ENCODE measurements around the gene NAALADL2.
"Not testable (repeated sequence)": the region's sequence is repeated elsewhere in the genome, so short reads cannot be mapped to it uniquely, and the experiment has no call there.

The NAALADL2 gene

GRCh38 chr3:175392653-175393052, 533.5 kb downstream of the NAALADL2 start:
- no peak for DNase-seq

- DNase-seq, result no peak
Observed at GRCh38 chr3:175397372-175397771, 538.2 kb downstream of the NAALADL2 start.

GRCh38 chr3:175398676-175399075, 539.5 kb downstream of the NAALADL2 start:
- no peak for DNase-seq

- DNase-seq, result no peak
Observed at GRCh38 chr3:175399156-175399840, 540.2 kb downstream of the NAALADL2 start.

- no peak for DNase-seq
Observed at GRCh38 chr3:175404027-175404426, 544.9 kb downstream of the NAALADL2 start.

- DNase-seq, result no peak
Observed at GRCh38 chr3:175404621-175405020, 545.5 kb downstream of the NAALADL2 start.

GRCh38 chr3:175410251-175410650, 551.1 kb downstream of the NAALADL2 start:
- no peak for DNase-seq

- no peak for DNase-seq
Observed at GRCh38 chr3:175411405-175411804, 552.3 kb downstream of the NAALADL2 start.

- DNase-seq, result no peak
Observed at GRCh38 chr3:175411946-175412345, 552.8 kb downstream of the NAALADL2 start.

GRCh38 chr3:175413926-175414325, 554.8 kb downstream of the NAALADL2 start:
- no peak for DNase-seq

- DNase-seq, result no peak
Observed at GRCh38 chr3:175416600-175416999, 557.5 kb downstream of the NAALADL2 start.

GRCh38 chr3:175417426-175417825, 558.3 kb downstream of the NAALADL2 start:
- DNase-seq, result no peak

GRCh38 chr3:175421902-175422301, 562.8 kb downstream of the NAALADL2 start:
- no peak for DNase-seq

- no peak for DNase-seq
Observed at GRCh38 chr3:175422744-175423143, 563.6 kb downstream of the NAALADL2 start.

GRCh38 chr3:175423848-175424247, 564.7 kb downstream of the NAALADL2 start:
- DNase-seq, result not testable (repeated sequence)

- no peak for DNase-seq
Observed at GRCh38 chr3:175426805-175427204, 567.7 kb downstream of the NAALADL2 start.

- DNase-seq, result no peak
Observed at GRCh38 chr3:175428466-175428865, 569.3 kb downstream of the NAALADL2 start.

GRCh38 chr3:175430983-175431773, 572.0 kb downstream of the NAALADL2 start:
- DNase-seq, result no peak

- no peak for DNase-seq
Observed at GRCh38 chr3:175432376-175433025, 573.4 kb downstream of the NAALADL2 start.

- no peak for DNase-seq
Observed at GRCh38 chr3:175433026-175433674, 574.0 kb downstream of the NAALADL2 start.

- no peak for DNase-seq
Observed at GRCh38 chr3:175434561-175434960, 575.4 kb downstream of the NAALADL2 start.

GRCh38 chr3:175443682-175444081, 584.5 kb downstream of the NAALADL2 start:
- DNase-seq, result no peak

GRCh38 chr3:175445741-175446140, 586.6 kb downstream of the NAALADL2 start:
- no peak for DNase-seq
